Osteoblast (primary cell): ENCODE results near the gene MAZ. TPM values are rescaled to one million over a fixed set of nuclear protein-coding genes. Genes with fewer than 3 reads are reported as not detected.

Experiments used
- DNase-seq: peaks from one replicate; pipeline ENCODE4 v3.0.0; 2011; ENCODE audit warnings: low spot score, mixed read lengths; ENCODE audit not compliant: insufficient read length; ENCODE audit errors: missing footprints
- H2AFZ ChIP-seq: 2 replicates; pipeline ENCODE4 v1.6.0; 2011; ENCODE audit warnings: mild to moderate bottlenecking, low read length
- H3K27ac ChIP-seq: 2 replicates; pipeline ENCODE4 v1.5.1; 2011; ENCODE audit warnings: mild to moderate bottlenecking, low read depth, low read length, moderate library complexity
- H3K27me3 ChIP-seq: 2 replicates; pipeline ENCODE4 v1.6.0; 2012; ENCODE audit warnings: mild to moderate bottlenecking, control low read depth, inconsistent platforms, low read length, moderate library complexity; ENCODE audit not compliant: insufficient read depth
- H3K36me3 ChIP-seq: 2 replicates; pipeline ENCODE4 v1.5.1; 2011; ENCODE audit warnings: mild to moderate bottlenecking, low read length, control low read depth, moderate library complexity; ENCODE audit not compliant: insufficient read depth
- H3K4me1 ChIP-seq: 2 replicates; pipeline ENCODE4 v1.5.1; 2011; ENCODE audit warnings: mild to moderate bottlenecking, low read length, control low read depth, moderate library complexity; ENCODE audit not compliant: insufficient read depth
- H3K4me2 ChIP-seq: 2 replicates; pipeline ENCODE4 v1.6.0; 2011; ENCODE audit warnings: mild to moderate bottlenecking, low read length; ENCODE audit not compliant: insufficient read depth
- H3K4me3 ChIP-seq: fragments of 200-600 bp; sonication (generic); 3 replicates; pipeline ENCODE4 v1.5.1; 2012; ENCODE audit warnings: mild to moderate bottlenecking, low read length, inconsistent platforms; ENCODE audit not compliant: insufficient read depth
- H3K79me2 ChIP-seq: 2 replicates; pipeline ENCODE4 v1.6.0; 2012; ENCODE audit warnings: mild to moderate bottlenecking, low read length, control low read depth, inconsistent platforms; ENCODE audit not compliant: insufficient read depth
- H3K9me3 ChIP-seq: 2 replicates; pipeline ENCODE4 v1.5.1; 2011; ENCODE audit warnings: low read depth, low read length, control low read depth
- H4K20me1 ChIP-seq: 2 replicates; pipeline ENCODE4 v1.6.0; 2012; ENCODE audit warnings: mild to moderate bottlenecking, low read length, control low read depth; ENCODE audit not compliant: insufficient read depth
- total RNA-seq: library from RNA; depleted of rRNA; stranded (reverse); fragments of >200 nt; gene quantifications from 2 replicates; pipeline ENCODE4 v1.2.3, GENCODE V29; 2012
- TF ChIP-seq, protein P1 (sequence below): IDR thresholded peaks from 2 replicates; pipeline ENCODE4 v1.5.1; 2011; ENCODE audit warnings: mild to moderate bottlenecking, low read depth, low read length, moderate library complexity; ENCODE audit errors: extremely low read depth

MAZ gene
- total RNA-seq, 1 donor: 267 TPM

DNA sequence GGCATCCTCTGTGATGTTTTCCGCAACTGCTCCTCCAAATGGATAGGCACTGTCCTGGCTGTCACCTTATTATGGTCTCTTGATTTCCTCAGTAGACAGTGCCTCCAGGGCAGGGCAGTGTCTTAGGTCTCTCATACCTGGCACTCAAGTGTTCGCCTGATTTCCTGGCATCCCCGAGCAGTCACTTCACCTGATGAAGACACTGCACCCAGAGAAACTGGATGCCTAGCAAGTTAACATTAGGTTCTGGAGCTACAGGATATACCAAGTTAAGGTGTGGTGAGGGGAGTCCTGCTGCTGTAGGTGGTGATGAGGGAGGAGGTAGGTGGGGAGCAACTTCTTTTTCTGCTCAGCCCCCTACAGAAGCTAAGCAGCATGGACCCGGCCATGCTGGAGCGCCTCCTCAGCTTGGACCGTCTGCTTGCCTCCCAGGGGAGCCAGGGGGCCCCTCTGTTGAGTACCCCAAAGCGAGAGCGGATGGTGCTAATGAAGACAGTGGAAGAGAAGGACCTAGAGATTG lies 3.9 kb upstream of the MAZ start:
- H3K4me1 ChIP-seq: peaks cover 6% of the 10 kb centered on the region
- no peaks in the 10 kb centered on the region for H3K27me3 ChIP-seq
- no peak overlapping the region for H3K4me2 ChIP-seq
- H3K27ac ChIP-seq: no peak overlapping the region
- H3K4me3 ChIP-seq: no peak overlapping the region
- H3K36me3 ChIP-seq: peaks cover 50% of the 10 kb centered on the region
- TF ChIP-seq, protein P1, sequence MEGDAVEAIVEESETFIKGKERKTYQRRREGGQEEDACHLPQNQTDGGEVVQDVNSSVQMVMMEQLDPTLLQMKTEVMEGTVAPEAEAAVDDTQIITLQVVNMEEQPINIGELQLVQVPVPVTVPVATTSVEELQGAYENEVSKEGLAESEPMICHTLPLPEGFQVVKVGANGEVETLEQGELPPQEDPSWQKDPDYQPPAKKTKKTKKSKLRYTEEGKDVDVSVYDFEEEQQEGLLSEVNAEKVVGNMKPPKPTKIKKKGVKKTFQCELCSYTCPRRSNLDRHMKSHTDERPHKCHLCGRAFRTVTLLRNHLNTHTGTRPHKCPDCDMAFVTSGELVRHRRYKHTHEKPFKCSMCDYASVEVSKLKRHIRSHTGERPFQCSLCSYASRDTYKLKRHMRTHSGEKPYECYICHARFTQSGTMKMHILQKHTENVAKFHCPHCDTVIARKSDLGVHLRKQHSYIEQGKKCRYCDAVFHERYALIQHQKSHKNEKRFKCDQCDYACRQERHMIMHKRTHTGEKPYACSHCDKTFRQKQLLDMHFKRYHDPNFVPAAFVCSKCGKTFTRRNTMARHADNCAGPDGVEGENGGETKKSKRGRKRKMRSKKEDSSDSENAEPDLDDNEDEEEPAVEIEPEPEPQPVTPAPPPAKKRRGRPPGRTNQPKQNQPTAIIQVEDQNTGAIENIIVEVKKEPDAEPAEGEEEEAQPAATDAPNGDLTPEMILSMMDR: no peak
- no peak overlapping the region for H2AFZ ChIP-seq
- H3K79me2 ChIP-seq: no peaks in the 10 kb centered on the region
- DNase-seq: peak; percentile 30
- no peaks in the 10 kb centered on the region for H3K9me3 ChIP-seq
- H4K20me1 ChIP-seq: no peaks in the 10 kb centered on the region

DNA sequence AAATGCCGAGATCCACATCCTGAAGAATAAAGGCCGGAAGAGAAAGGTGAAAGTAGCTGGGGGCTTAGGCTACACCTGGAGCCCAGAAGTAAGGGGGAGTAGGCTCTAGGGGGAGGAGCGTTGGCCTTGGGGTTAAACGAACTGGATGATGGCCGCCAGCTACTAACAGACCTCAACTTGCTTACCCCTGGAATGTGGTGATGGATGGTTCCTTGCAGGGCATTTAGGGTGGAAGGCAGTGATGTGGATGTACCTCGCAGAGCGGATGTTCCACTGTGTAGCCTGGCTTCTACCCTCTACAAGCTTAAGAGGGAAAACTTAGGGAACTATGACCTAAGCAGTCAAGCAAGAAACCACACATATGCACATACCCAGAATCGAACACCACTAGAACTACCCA lies 2.3 kb upstream of the MAZ start:
- DNase-seq: peak; percentile 22
- peaks cover 11% of the 10 kb centered on the region for H3K79me2 ChIP-seq
- H3K36me3 ChIP-seq: peaks cover 43% of the 10 kb centered on the region
- no peaks in the 10 kb centered on the region for H3K9me3 ChIP-seq
- H2AFZ ChIP-seq: no peak overlapping the region
- H3K4me1 ChIP-seq: peaks cover 18% of the 10 kb centered on the region
- no peaks in the 10 kb centered on the region for H3K27me3 ChIP-seq
- H4K20me1 ChIP-seq: peaks cover 5% of the 10 kb centered on the region
- H3K4me3 ChIP-seq: no peak overlapping the region
- TF ChIP-seq, protein P1: no peak
- H3K27ac ChIP-seq: no peak overlapping the region
- H3K4me2 ChIP-seq: peak overlapping the region; percentile 96

DNA sequence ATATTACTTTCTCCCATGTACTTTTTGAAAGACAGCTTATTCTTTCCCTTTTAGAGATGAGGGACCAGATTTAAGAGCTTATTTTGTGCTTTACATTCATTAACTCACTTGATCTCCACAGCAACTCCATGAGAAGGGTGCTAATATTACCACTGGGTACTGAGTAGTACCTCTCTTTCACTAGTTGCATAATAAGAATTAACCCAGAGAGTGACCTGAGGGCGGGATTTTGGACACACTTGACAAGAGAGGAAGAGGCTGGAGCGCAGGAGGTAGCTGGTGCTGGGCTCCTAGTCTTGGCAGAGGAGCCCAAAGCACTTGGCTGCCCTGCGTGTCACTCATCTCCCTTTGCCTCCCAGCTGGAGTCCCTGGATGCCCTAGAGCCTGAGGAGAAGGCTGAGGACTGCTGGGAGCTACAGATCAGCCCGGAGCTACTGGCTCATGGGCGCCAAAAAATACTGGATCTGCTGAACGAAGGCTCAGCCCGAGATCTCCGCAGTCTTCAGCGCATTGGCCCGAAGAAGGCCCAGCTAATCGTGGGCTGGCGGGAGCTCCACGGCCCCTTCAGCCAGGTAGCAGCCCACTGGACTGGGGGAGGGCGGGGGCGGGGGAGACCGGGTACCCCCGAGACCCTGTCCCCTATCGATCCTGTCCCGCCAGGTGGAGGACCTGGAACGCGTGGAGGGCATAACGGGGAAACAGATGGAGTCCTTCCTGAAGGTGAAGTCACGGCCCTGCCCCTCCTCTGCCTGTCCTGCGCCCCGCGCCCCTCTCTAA lies 1.7 kb upstream of the MAZ start:
- H3K27me3 ChIP-seq: no peaks in the 10 kb centered on the region

More for the DNA sequence above, 1.7 kb upstream of the MAZ start:
- peaks cover 10% of the 10 kb centered on the region for H4K20me1 ChIP-seq
- H3K36me3 ChIP-seq: peaks cover 41% of the 10 kb centered on the region
- peak; percentile 92 for DNase-seq
- H3K4me3 ChIP-seq: peak overlapping the region; percentile 90
- H3K27ac ChIP-seq: peak overlapping the region; percentile 80
- no peaks in the 10 kb centered on the region for H3K9me3 ChIP-seq
- H2AFZ ChIP-seq: peak overlapping the region; percentile 86
- peak overlapping the region; percentile 96 for H3K4me2 ChIP-seq
- H3K79me2 ChIP-seq: peaks cover 16% of the 10 kb centered on the region
- H3K4me1 ChIP-seq: peaks cover 23% of the 10 kb centered on the region
- TF ChIP-seq, protein P1: no peak
